Endothelial cell (in vitro differentiated cells): Measurements from ENCODE around the gene SH3BP5L. TPM values are rescaled to one million over a fixed set of nuclear protein-coding genes. Genes with fewer than 3 reads are reported as not detected.

Source experiments
- DNase-seq: peaks from one replicate; pipeline ENCODE4 v3.0.0; 2021; ENCODE audit warnings: low spot score
- H3K27ac Mint-ChIP-seq: one replicate; pipeline ENCODE4 v1.8.0; 2021; ENCODE audit warnings: mixed read lengths, inconsistent platforms; ENCODE audit not compliant: unreplicated experiment
- H3K27me3 Mint-ChIP-seq: one replicate; pipeline ENCODE4 v1.8.0; 2021; ENCODE audit warnings: mild to moderate bottlenecking, moderate library complexity, mixed read lengths, inconsistent platforms; ENCODE audit not compliant: unreplicated experiment
- H3K36me3 Mint-ChIP-seq: one replicate; pipeline ENCODE4 v1.8.0; 2021; ENCODE audit warnings: mild to moderate bottlenecking, low read depth, mixed read lengths, inconsistent platforms; ENCODE audit not compliant: unreplicated experiment
- H3K4me1 Mint-ChIP-seq: one replicate; pipeline ENCODE4 v1.8.0; 2021; ENCODE audit warnings: mild to moderate bottlenecking, mixed read lengths, inconsistent platforms; ENCODE audit not compliant: unreplicated experiment
- H3K4me3 Mint-ChIP-seq: one replicate; pipeline ENCODE4 v1.8.0; 2021; ENCODE audit warnings: mild to moderate bottlenecking, mixed read lengths, inconsistent platforms; ENCODE audit not compliant: unreplicated experiment
- H3K9me3 Mint-ChIP-seq: one replicate; pipeline ENCODE4 v1.8.0; 2021; ENCODE audit warnings: mixed read lengths, inconsistent platforms; ENCODE audit not compliant: unreplicated experiment
- total RNA-seq: library from RNA; stranded (reverse); fragmentation: NEBNext Ultra II Directional; extraction: Animal tissue kit (Norgen Biotek cat#: 25700); gene quantifications from one replicate; pipeline ENCODE4 v1.2.1, GENCODE V29; 2021; ENCODE audit not compliant: unreplicated experiment
- TF ChIP-seq, protein P1 (sequence below): fragments of 200-600 bp; sonication (generic); IDR thresholded peaks from one replicate; pipeline ENCODE4 v1.5.0; 2021; ENCODE audit warnings: antibody characterized with exemption; ENCODE audit not compliant: unreplicated experiment

The SH3BP5L gene
- total RNA-seq, 1 donor from 2014 or later = 30.7 TPM

DNA sequence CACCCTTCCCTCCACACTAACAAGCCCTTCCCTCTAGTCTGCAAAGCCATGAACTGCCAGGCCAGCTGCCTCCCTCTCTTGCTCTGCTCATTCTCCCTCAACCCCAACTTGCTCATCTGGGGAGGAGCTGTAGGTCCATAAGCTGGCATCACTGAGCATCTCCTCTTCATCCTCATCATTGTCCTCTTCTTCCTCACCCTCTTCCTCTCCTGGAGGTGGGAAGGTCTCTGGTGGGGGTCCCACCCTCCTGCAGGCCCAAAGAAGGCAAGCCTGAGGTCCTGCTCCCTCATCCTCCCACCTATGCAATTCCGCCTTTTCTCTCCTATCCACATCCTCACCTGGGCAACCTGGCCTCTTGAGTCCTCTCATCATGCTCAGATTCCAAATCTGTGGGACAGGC lies 30.5 kb upstream of the SH3BP5L start:
- Mint-ChIP-seq H3K4me3 (no peak overlapping the region), H3K9me3 (no peaks in the 10 kb centered on the region), H3K27ac (no peak overlapping the region), H3K4me1 (peaks cover 13% of the 10 kb centered on the region), H3K27me3 (peaks cover 12% of the 10 kb centered on the region), H3K36me3 (peaks cover 39% of the 10 kb centered on the region)
- TF ChIP-seq, protein P1, sequence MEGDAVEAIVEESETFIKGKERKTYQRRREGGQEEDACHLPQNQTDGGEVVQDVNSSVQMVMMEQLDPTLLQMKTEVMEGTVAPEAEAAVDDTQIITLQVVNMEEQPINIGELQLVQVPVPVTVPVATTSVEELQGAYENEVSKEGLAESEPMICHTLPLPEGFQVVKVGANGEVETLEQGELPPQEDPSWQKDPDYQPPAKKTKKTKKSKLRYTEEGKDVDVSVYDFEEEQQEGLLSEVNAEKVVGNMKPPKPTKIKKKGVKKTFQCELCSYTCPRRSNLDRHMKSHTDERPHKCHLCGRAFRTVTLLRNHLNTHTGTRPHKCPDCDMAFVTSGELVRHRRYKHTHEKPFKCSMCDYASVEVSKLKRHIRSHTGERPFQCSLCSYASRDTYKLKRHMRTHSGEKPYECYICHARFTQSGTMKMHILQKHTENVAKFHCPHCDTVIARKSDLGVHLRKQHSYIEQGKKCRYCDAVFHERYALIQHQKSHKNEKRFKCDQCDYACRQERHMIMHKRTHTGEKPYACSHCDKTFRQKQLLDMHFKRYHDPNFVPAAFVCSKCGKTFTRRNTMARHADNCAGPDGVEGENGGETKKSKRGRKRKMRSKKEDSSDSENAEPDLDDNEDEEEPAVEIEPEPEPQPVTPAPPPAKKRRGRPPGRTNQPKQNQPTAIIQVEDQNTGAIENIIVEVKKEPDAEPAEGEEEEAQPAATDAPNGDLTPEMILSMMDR = no peak
- DNase-seq = no peak

GRCh38 chr1:248855580-248855979 lies 29.9 kb upstream of the SH3BP5L start:
- Mint-ChIP-seq H3K4me3 (no peak overlapping the region), H3K27ac (no peak overlapping the region), H3K4me1 (peaks cover 13% of the 10 kb centered on the region), H3K27me3 (peaks cover 12% of the 10 kb centered on the region), H3K9me3 (no peaks in the 10 kb centered on the region), H3K36me3 (peaks cover 38% of the 10 kb centered on the region)
- TF ChIP-seq, protein P1 = no peak
- no peak for DNase-seq

GRCh38 chr1:248853663-248854375 lies 28.1 kb upstream of the SH3BP5L start:
- Mint-ChIP-seq H3K4me1 (peaks cover 3% of the 10 kb centered on the region), H3K36me3 (peaks cover 34% of the 10 kb centered on the region), H3K27me3 (peaks cover 7% of the 10 kb centered on the region), H3K9me3 (no peaks in the 10 kb centered on the region), H3K27ac (no peak overlapping the region), H3K4me3 (peak overlapping the region; percentile 27)
- no peak for DNase-seq
- TF ChIP-seq, protein P1 = no peak

- no peak overlapping the region for H3K4me3 Mint-ChIP-seq
- peaks cover 39% of the 10 kb centered on the region for H3K36me3 Mint-ChIP-seq
- no peaks in the 10 kb centered on the region for H3K9me3 Mint-ChIP-seq
- H3K27me3 Mint-ChIP-seq = peaks cover 8% of the 10 kb centered on the region
- H3K27ac Mint-ChIP-seq = no peak overlapping the region
- DNase-seq = no peak
- no peaks in the 10 kb centered on the region for H3K4me1 Mint-ChIP-seq
- TF ChIP-seq, protein P1 = no peak
Measured at GRCh38 chr1:248852481-248853405, 27.0 kb upstream of the SH3BP5L start.
